HepG2 (cell line): ENCODE data around the gene SMAD7. TPM values are rescaled to one million over a fixed set of nuclear protein-coding genes. Genes with fewer than 3 reads are reported as not detected.

ENCODE experiments used
- BCL6 ChIP-seq: IDR thresholded peaks from 2 replicates; pipeline ENCODE4 v1.6.1; 2016; ENCODE audit warnings: missing genetic modification reagents, missing compliant biosample characterization
- BRD4 ChIP-seq: sonication (generic); formaldehyde crosslinking; IDR thresholded peaks from 2 replicates; pipeline ENCODE4 v1.4.0; 2020; ENCODE audit warnings: missing genetic modification reagents
- FOXP1 ChIP-seq, 2 experiments: fragments of 450-650 bp in 1 of 2; IDR thresholded peaks; 2 replicates each; pipeline ENCODE4 v1.6.1; 2017 to 2018; ENCODE audit warnings: antibody characterized with exemption in 1 of 2
- MAFF ChIP-seq: IDR thresholded peaks from 2 replicates; pipeline ENCODE4 v1.6.1; 2011; ENCODE audit warnings: low read depth, low read length, improper control_type of control experiment
- RBAK ChIP-seq: sonication (generic); formaldehyde crosslinking; IDR thresholded peaks from 2 replicates; pipeline ENCODE4 v1.5.1; 2020; ENCODE audit warnings: mild to moderate bottlenecking, missing genetic modification reagents
- REXO4 ChIP-seq: sonication (generic); formaldehyde crosslinking; IDR thresholded peaks from 2 replicates; pipeline ENCODE4 v1.8.0; 2022; ENCODE audit warnings: missing genetic modification reagents, mild to moderate bottlenecking, borderline replicate concordance
- RFXAP ChIP-seq: sonication (generic); formaldehyde crosslinking; IDR thresholded peaks from 2 replicates; pipeline ENCODE4 v1.4.0; 2020; ENCODE audit warnings: missing genetic modification reagents, borderline replicate concordance
- SALL2 ChIP-seq: sonication (generic); formaldehyde crosslinking; IDR thresholded peaks from 2 replicates; pipeline ENCODE4 v1.8.1; 2023; ENCODE audit warnings: mild to moderate bottlenecking, missing genetic modification reagents, inconsistent platforms
- SAP130 ChIP-seq: IDR thresholded peaks from 2 replicates; pipeline ENCODE4 v1.6.1; 2016; ENCODE audit warnings: low read depth
- SMARCE1 ChIP-seq: fragments of 450-650 bp; IDR thresholded peaks from 2 replicates; pipeline ENCODE4 v1.6.1; 2017; ENCODE audit warnings: borderline replicate concordance
- TBL1XR1 ChIP-seq: fragments of 150-350 bp; IDR thresholded peaks from 2 replicates; pipeline ENCODE4 v1.6.1; 2014; ENCODE audit warnings: borderline replicate concordance, low read length; ENCODE audit not compliant: partially characterized antibody
- TSC22D2 ChIP-seq: sonication (generic); formaldehyde crosslinking; IDR thresholded peaks from 2 replicates; pipeline ENCODE4 v1.5.1; 2020; ENCODE audit warnings: missing genetic modification reagents, mild to moderate bottlenecking, borderline replicate concordance
- U2AF2 ChIP-seq: fragments of 200-400 bp; formaldehyde crosslinking; IDR thresholded peaks from 2 replicates; pipeline ENCODE4 v1.6.1; 2017; ENCODE audit warnings: low read depth, mild to moderate bottlenecking, low read length
- ZNF274 ChIP-seq: sonication (generic); formaldehyde crosslinking; IDR thresholded peaks from 2 replicates; pipeline ENCODE4 v1.5.1; 2020; ENCODE audit warnings: mild to moderate bottlenecking, missing genetic modification reagents
- ZNF331 ChIP-seq: sonication (generic); formaldehyde crosslinking; IDR thresholded peaks from 2 replicates; pipeline ENCODE4 v1.4.0; 2020; ENCODE audit warnings: missing genetic modification reagents
- ZNF558 ChIP-seq: sonication (generic); formaldehyde crosslinking; IDR thresholded peaks from 2 replicates; pipeline ENCODE4 v1.9.0; 2022; ENCODE audit warnings: mild to moderate bottlenecking, missing genetic modification reagents, borderline replicate concordance
- ZNF703 ChIP-seq: sonication (generic); formaldehyde crosslinking; IDR thresholded peaks from 2 replicates; pipeline ENCODE4 v1.5.1; 2020; ENCODE audit warnings: missing genetic modification reagents, mild to moderate bottlenecking, moderate library complexity, borderline replicate concordance
- ZNF83 ChIP-seq: sonication (generic); formaldehyde crosslinking; IDR thresholded peaks from 2 replicates; pipeline ENCODE4 v1.4.0; 2020; ENCODE audit warnings: missing genetic modification reagents, mild to moderate bottlenecking, borderline replicate concordance
- polyA plus RNA-seq, 8 experiments: library from polyadenylated mRNA; depleted of rRNA in 3 of 8; stranded (reverse) in 7 of 8; unstranded in 1 of 8; fragments of >200 nt; fragmentation: Illumina TruSeq in 4 of 8; extraction: Trizol in 4 of 8; gene quantifications; 2 replicates each; pipeline versions ENCODE4 v1.2.1 to v1.2.3, GENCODE V29; 2011 to 2016; ENCODE audit warnings: low read depth in 4 of 8, missing spikeins in 1 of 8, mixed read lengths in 1 of 8; ENCODE audit not compliant: insufficient read depth in 1 of 8
- total RNA-seq, 5 experiments: library from RNA; depleted of rRNA; stranded (reverse); fragments of >200 nt; fragmentation: Illumina TruSeq; extraction: Trizol; gene quantifications; 2 replicates each; pipeline ENCODE4 v1.2.3, GENCODE V29; 2016; ENCODE audit warnings: low read depth in 1 of 5
- TF ChIP-seq, protein P1 (sequence below): sonication (generic); formaldehyde crosslinking; IDR thresholded peaks from 2 replicates; pipeline ENCODE4 v1.4.0; 2020; ENCODE audit warnings: mild to moderate bottlenecking, missing genetic modification reagents
- TF ChIP-seq, protein P2 (sequence below): sonication (generic); formaldehyde crosslinking; IDR thresholded peaks from 2 replicates; pipeline ENCODE4 v1.5.0; 2020; ENCODE audit warnings: missing genetic modification reagents

Gene SMAD7
- total and polyA plus RNA-seq, 2 of the 13 experiments (the other 11 are each of a cell fraction or from before 2014, with no cell fraction given) = 17.4 to 24.7 TPM

DNA sequence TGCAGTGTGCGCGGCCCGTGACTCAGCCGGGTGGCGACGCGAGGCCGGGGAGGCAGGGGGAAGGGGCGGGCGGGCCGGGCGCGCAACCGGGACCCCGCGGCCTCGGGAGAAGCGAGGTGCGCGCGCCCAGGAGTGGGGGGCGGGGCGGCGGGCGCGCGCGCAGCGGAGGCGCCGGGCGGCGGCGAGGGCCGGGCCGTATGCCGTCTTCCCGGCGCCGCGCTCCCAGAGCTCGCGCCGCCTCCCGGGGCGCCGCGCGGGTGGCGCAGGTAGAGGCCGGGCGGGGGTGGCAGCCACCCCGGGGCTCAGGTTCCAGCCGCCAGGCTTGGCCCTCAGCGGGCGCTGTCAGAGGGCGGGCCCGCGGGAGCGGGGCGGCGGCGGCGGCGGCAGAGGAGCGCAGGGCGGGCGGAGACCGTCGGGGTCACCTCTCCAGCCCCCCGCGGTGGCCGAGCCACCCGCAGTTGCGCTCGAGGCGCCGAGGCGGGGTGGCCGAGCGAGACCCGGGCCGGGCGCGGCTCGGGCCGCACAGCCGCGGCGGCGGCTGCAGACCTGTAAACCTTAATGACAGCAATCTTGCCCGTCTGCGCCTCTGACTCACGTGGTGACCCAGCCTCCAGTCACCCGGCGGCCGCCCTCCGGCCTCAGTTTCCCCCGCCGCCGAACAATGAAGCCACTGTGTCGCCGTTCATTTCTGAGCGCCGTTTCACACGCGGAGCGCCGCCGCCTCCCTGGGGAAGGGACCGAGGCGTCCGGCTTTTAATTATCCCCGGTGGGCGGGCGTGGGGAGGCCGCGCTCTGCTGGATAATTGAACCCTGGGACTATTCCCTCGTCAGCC, 25.3 kb upstream of the SMAD7 start (continued):
- TF ChIP-seq MAFF (no peak), ZNF558 (CRISPR knock-in tag) (no peak; the same call in 1 of the 2 replicates), RFXAP (CRISPR knock-in tag) (no peak), BRD4 (no peak), ZNF331 (CRISPR knock-in tag) (no peak), U2AF2 (no peak), ZNF83 (CRISPR knock-in tag) (no peak), BCL6 (CRISPR knock-in tag) (no peak), FOXP1 (IDR thresholded peaks at IDR 0.05) (no peak), FOXP1 (CRISPR knock-in tag; IDR thresholded peaks at IDR 0.05) (no peak), ZNF703 (CRISPR knock-in tag) (no peak), ZNF274 (CRISPR knock-in tag) (no peak), SAP130 (CRISPR knock-in tag) (peak; percentile 34; the same call in 1 of the 2 replicates), SMARCE1 (no peak), REXO4 (CRISPR knock-in tag) (no peak), SALL2 (0 out of 2 replicates have a peak, but pooled peaks have one; percentile 23), TBL1XR1 (no peak), RBAK (CRISPR knock-in tag) (no peak), TSC22D2 (no peak)
- TF ChIP-seq, protein P1, sequence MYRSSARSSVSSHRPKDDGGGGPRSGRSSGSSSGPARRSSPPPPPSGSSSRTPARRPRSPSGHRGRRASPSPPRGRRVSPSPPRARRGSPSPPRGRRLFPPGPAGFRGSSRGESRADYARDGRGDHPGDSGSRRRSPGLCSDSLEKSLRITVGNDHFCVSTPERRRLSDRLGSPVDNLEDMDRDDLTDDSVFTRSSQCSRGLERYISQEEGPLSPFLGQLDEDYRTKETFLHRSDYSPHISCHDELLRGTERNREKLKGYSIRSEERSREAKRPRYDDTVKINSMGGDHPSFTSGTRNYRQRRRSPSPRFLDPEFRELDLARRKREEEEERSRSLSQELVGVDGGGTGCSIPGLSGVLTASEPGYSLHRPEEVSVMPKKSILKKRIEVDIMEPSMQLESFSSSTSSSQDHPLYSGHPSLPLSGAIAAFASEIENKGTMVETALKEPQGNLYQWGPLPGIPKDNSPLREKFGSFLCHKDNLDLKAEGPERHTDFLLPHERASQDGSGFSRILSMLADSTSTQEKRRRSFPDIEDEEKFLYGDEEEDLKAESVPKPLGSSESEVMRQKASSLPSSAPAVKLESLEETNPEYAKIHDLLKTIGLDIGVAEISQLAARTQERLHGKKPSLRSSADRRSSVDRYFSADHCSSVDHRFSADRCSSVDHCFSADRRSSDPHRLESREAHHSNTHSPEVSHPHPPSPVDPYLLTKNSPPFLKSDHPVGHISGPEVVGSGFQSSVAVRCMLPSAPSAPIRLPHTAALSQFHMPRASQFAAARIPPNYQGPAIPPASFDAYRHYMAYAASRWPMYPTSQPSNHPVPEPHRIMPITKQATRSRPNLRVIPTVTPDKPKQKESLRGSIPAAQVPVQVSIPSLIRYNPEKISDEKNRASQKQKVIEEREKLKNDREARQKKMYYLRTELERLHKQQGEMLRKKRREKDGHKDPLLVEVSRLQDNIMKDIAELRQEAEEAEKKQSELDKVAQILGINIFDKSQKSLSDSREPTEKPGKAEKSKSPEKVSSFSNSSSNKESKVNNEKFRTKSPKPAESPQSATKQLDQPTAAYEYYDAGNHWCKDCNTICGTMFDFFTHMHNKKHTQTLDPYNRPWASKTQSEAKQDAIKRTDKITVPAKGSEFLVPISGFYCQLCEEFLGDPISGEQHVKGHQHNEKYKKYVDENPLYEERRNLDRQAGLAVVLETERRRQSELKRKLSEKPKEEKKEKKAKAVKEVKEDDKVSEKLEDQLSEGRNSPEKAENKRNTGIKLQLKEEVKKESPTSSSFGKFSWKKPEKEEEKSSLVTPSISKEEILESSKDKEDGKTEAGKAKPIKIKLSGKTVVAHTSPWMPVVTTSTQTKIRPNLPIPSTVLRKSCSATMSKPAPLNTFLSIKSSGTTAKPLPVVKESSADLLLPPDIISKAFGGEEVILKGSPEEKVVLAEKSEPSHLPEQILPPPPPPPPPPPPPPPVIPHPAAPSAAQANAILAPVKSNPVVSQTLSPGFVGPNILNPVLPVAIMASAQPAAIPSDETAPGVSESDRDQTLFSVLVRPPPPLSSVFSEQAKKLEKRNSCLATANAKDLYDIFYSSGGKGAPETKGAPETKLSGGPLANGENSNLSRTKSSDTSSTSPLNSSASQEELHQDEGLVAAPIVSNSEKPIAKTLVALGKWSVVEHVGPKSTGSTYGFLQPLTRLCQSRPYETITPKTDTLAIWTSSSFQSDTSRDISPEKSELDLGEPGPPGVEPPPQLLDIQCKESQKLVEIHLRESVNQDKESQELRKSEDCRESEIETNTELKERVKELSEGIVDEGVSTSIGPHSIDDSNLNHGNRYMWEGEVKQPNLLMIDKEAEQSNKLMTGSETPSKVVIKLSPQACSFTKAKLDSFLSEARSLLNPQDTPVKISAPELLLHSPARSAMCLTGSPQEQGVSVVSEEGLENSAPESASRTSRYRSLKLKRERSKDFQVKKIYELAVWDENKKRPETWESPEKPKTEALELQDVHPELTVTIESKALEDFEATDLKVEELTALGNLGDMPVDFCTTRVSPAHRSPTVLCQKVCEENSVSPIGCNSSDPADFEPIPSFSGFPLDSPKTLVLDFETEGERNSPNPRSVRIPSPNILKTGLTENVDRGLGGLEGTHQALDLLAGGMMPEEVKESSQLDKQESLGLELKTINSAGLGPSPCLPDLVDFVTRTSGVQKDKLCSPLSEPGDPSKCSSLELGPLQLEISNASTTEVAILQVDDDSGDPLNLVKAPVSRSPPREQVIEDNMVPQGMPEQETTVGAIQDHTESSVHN (CRISPR knock-in tag) = no peak
- TF ChIP-seq, protein P2, sequence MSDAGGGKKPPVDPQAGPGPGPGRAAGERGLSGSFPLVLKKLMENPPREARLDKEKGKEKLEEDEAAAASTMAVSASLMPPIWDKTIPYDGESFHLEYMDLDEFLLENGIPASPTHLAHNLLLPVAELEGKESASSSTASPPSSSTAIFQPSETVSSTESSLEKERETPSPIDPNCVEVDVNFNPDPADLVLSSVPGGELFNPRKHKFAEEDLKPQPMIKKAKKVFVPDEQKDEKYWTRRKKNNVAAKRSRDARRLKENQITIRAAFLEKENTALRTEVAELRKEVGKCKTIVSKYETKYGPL (CRISPR knock-in tag) = no peak
